ENCODE data around the gene SHANK2.

GRCh38 chr11:71250523-71251150 is 1.7 kb downstream of the SHANK2 start:
- no peak for TF ChIP-seq CTCF (IDR thresholded peaks at IDR 0.05)
- TF ChIP-seq POLR2A (IDR thresholded peaks at IDR 0.05): no peak
- TF ChIP-seq POLR2AphosphoS5 (IDR thresholded peaks at IDR 0.05): no peak

Data from prostate gland (tissue), 2 donors.